Left ventricle myocardium inferior (tissue), 1 donor: ENCODE results near the gene CLCNKB. TPM values are rescaled to one million over a fixed set of nuclear protein-coding genes. Genes with fewer than 3 reads are reported as not detected.
A peak's percentile ranks its signal among the peaks of the same experiment; 100 is the strongest.

Source experiments
- DNase-seq: peaks from one replicate; pipeline ENCODE4 v3.0.0-alpha.2; 2020
- H3K27ac ChIP-seq: fragments of 200-600 bp; replicated peaks from 2 replicates; pipeline ENCODE4 v1.8.0; 2021
- H3K27me3 ChIP-seq: fragments of 200-600 bp; 2 replicates; pipeline ENCODE4 v1.8.0; 2021; ENCODE audit warnings: low read depth
- H3K36me3 ChIP-seq: fragments of 200-600 bp; 2 replicates; pipeline ENCODE4 v1.8.0; 2021
- H3K4me1 ChIP-seq: fragments of 200-600 bp; 2 replicates; pipeline ENCODE4 v1.8.0; 2021
- H3K4me3 ChIP-seq: fragments of 200-600 bp; 2 replicates; pipeline ENCODE4 v1.8.0; 2021; ENCODE audit warnings: mild to moderate bottlenecking, moderate library complexity
- H3K9me3 ChIP-seq: fragments of 200-600 bp; replicated peaks from 2 replicates; pipeline ENCODE4 v1.8.0; 2021
- CTCF ChIP-seq: fragments of 200-600 bp; IDR thresholded peaks from 2 replicates; pipeline ENCODE4 v1.8.0; 2021; ENCODE audit warnings: antibody characterized with exemption, mild to moderate bottlenecking, borderline replicate concordance
- intact Hi-C: fragments of 100-400 bp; cut with micrococcal nuclease; formaldehyde crosslinking; loops from one replicate; pipeline ENCODE4 v1.11.0; 2022
- total RNA-seq: library from RNA; stranded (reverse); fragmentation: NEBNext Ultra II Directional; extraction: Animal tissue kit (Norgen Biotek cat#: 25700); gene quantifications from one replicate; pipeline ENCODE4 v1.2.1, GENCODE V29; 2021
- donor health status: DM: no; HTN: yes; CAD: no; lungs with severe emphysema.

Gene CLCNKB
- total RNA-seq, 1 donor from 2014 or later: 1.3 TPM

- Histone ChIP-seq H3K4me1 (peaks cover 51% of the 10 kb centered on the region), H3K9me3 (no peaks in the 10 kb centered on the region), H3K27ac (peak overlapping the region; percentile 97), H3K27me3 (no peaks in the 10 kb centered on the region), H3K36me3 (peaks cover 10% of the 10 kb centered on the region), H3K4me3 (peak overlapping the region; percentile 74)
- no peak for TF ChIP-seq CTCF
- intact Hi-C loops: no loop called here
- DNase-seq: peak; percentile 82
These were observed 30.9 kb upstream of the CLCNKB start for GRCh38 chr1:16012590-16013219.

- Histone ChIP-seq H3K9me3 (no peaks in the 10 kb centered on the region), H3K4me1 (peaks cover 58% of the 10 kb centered on the region), H3K36me3 (peaks cover 10% of the 10 kb centered on the region), H3K4me3 (peak overlapping the region; percentile 74), H3K27me3 (no peaks in the 10 kb centered on the region), H3K27ac (peak overlapping the region; percentile 97)
- intact Hi-C loops: no loop called here
- no peak for TF ChIP-seq CTCF
- peak; percentile 76 for DNase-seq
These were observed 30.2 kb upstream of the CLCNKB start for GRCh38 chr1:16013220-16013907.

- H3K27ac ChIP-seq: peak overlapping the region; percentile 97
- H3K27me3 ChIP-seq: no peaks in the 10 kb centered on the region
- no peaks in the 10 kb centered on the region for H3K9me3 ChIP-seq
- no peak for TF ChIP-seq CTCF
- peaks cover 63% of the 10 kb centered on the region for H3K4me1 ChIP-seq
- no peak for DNase-seq
- intact Hi-C loops: no loop called here
- peak overlapping the region; percentile 74 for H3K4me3 ChIP-seq
- peaks cover 10% of the 10 kb centered on the region for H3K36me3 ChIP-seq
These were observed 29.7 kb upstream of the CLCNKB start for GRCh38 chr1:16013908-16014258.

GRCh38 chr1:16014509-16015482 lies 28.8 kb upstream of the CLCNKB start:
- Histone ChIP-seq H3K27me3 (no peaks in the 10 kb centered on the region), H3K36me3 (peaks cover 10% of the 10 kb centered on the region), H3K9me3 (no peaks in the 10 kb centered on the region), H3K4me3 (peak overlapping the region; percentile 74), H3K27ac (peak overlapping the region; percentile 97), H3K4me1 (peaks cover 71% of the 10 kb centered on the region)
- TF ChIP-seq CTCF: no peak
- DNase-seq: peak; percentile 63
- intact Hi-C loops: no loop called here

DNA sequence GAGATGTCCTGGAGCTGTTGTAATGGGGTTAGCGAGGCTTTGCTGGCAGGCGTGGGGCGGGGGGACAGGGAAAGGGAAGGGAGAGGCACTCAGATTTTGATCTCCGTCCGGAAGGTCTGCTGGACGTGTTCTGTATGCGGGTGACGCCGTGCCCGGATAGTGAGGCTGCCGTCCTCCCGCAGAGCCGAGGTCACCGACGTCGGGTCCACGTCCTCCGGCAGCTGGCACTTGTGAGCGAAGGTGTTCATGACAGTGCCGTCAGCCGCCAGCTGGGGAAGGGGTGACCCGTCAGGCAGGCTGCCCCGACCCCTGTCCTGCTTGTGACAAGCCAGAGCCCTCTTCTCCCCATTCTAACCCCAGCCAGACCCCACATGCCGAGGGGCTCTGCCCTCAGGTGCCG lies 28.1 kb upstream of the CLCNKB start:
- Histone ChIP-seq H3K4me1 (peaks cover 78% of the 10 kb centered on the region), H3K27ac (peak overlapping the region; percentile 97), H3K27me3 (no peaks in the 10 kb centered on the region), H3K9me3 (no peaks in the 10 kb centered on the region), H3K4me3 (peak overlapping the region; percentile 74), H3K36me3 (peaks cover 10% of the 10 kb centered on the region)
- intact Hi-C loops: no loop called here
- no peak for TF ChIP-seq CTCF
- peak; percentile 24 for DNase-seq
